Right lung (tissue), 5 donors: ENCODE results near the gene NEUROG1. TPM values are rescaled to one million over a fixed set of nuclear protein-coding genes. Genes with fewer than 3 reads are reported as not detected.

Experiments used
- DNase-seq, 2 donors: peaks; one replicate each; pipeline ENCODE4 v3.0.0-alpha.2; 2013
- polyA plus RNA-seq, 5 donors: library from polyadenylated mRNA; unstranded; fragments of 120-200 nt; gene quantifications; one replicate each; pipeline versions ENCODE4 v1.2.1 to v1.2.3, GENCODE V29; 2013; ENCODE audit warnings: inconsistent platforms in 1 of 5, low replicate concordance in 1 of 5; ENCODE audit not compliant: insufficient read length in 5 of 5, insufficient read depth in 1 of 5

Gene NEUROG1
- polyA plus RNA-seq, 5 donors = not detected

DNA sequence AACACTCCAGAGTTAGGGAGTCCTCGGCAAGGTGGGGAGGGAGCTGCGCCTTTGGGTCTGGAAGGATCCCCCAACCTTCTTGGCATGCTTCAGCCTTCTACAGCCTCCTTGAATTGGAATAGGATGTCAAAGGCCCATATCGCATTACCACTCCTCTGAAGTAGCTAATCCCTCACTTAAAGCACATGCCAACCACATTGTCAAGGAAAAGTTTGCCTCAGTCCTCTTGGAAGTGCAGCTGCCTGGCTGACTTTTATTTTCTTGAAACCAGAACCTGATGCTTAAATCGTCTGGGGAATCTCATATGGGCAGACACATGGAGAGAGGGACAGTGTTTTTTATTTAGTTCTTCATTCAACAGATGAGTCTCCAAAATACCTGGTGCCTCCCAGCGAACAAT lies 28.6 kb upstream of the NEUROG1 start:
- no peak for DNase-seq

DNA sequence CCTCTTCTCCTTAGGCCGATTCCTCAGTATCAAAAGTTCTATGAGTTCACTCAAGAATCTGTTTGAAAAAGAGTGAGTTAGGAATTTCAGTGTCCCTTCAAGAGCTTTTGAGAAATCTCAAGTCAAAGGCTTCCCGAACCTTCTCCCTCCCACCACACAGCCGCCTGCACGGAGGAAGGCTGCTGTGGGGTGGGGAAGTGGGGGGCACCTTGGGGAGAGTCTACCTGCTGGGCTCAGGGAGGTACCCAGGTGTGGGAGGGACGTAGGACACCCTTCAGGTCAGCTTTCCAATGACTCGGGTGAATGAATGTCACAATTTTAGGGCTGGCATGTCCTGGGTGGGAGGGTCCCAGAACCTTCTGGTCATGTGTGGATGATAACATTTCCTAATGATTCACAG lies 25.5 kb upstream of the NEUROG1 start:
- DNase-seq = no peak

DNA sequence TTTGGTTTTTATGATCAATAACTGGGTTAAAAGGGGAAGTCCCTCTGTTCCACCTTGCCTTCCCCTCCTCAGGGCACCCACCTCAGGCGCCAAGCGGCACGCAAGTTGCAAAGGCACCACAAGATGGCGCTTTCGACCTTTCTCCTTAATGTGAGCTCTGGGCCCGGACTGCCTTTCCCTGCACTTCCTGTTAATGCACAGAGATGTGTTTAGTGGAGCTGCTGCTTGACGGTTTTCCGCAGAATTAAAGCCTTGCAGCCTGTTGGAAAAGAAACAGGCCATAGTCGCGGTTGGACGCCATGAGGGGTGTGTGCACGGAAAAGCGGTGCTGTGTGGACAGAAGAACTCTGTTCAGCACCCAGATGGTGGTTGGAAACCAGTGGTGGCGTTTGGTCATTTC lies 25.1 kb upstream of the NEUROG1 start:
- peak; percentile 64 to 81 for DNase-seq

DNA sequence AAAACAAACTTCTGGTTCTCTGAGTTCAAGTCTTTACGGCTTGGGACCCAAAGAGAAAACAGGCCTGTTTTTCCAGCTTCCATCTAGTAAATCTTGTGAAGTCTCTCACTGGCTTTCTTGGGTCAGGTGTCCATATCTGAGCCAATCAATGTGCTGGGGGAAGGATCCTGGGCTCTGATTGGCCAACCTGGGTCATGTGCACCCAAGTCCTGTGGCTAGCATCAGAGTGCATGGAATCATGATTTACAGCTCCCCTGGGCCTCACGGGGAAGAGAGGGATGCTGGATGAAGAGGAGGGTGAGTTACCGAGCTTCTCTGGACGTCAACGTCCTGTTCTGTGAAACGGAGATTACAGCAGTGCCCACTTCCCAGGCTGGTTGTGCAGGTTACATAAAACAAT lies 23.6 kb upstream of the NEUROG1 start:
- no peak for DNase-seq

DNA sequence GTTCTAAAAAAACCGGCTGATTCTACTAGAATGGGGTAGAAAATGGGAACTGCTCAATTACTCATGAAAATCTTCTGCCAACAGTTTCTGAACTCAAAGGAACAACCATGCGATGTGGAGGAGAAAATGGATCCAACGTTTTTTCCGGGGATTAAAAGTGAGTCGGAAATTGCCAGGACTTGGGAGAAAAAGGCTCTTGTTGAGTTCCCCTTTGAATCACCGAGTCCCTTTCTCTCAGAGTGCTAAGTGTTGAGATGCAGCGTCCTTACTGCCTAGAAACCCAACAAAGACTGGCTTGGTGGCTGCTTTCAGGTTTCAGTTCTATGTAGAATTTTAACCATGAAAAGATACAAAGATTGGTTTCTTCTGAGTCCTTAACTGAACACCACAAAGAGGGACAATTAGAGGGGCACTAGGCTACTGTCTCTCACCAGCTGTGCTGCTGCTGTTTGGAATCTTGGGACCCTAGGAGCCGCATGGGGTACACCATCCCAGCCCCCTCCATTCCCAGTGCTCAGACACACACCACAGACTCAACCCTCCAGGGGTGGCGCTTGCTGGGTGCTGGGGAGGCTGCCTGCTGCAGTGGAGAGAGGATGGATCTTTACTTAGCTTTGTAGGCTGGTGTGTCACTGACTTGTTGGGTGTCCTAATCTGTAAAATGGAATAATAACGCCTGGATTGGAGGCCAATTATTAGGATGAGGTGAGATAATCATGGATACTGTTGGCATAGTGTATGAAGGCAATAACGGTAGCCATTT lies 21.5 kb upstream of the NEUROG1 start:
- no peak for DNase-seq

DNA sequence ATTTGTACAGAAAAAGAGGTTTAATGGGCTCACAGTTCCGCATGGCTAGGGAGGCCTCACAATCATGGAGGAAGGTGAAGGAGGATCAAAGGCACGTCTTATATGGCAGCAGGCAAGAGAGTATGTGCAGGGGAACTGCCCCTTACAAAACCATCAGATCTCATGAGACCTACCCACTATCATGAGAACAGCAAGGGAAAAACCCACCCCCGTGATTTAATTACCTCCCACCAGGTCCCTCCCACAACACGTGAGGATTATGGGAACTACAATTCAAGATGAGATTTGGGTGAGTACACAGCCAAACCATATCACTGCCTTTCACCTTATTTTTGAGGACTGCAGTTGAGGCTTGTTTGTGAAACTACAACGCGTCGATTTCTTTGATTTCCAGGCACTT lies 20.9 kb upstream of the NEUROG1 start:
- DNase-seq = no peak

DNA sequence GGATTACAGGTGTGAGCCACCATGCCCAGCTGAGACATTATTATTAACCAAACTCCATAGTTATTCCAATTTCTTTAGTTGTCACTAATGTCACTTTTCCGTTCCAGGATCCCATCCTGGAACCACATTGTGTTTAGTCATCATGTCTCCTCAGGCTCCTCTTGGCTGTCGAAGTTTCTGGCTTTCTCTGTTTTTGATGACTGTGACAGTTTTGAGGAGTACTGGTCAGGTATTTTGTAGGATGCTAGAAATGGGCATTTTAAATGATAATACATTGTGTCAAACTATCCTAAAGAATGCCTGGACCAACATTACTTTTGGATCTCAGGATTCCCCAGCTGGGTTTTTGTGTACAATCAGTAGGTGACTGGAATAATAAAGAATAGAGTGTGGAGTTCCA lies 19.8 kb upstream of the NEUROG1 start:
- DNase-seq = no peak

DNA sequence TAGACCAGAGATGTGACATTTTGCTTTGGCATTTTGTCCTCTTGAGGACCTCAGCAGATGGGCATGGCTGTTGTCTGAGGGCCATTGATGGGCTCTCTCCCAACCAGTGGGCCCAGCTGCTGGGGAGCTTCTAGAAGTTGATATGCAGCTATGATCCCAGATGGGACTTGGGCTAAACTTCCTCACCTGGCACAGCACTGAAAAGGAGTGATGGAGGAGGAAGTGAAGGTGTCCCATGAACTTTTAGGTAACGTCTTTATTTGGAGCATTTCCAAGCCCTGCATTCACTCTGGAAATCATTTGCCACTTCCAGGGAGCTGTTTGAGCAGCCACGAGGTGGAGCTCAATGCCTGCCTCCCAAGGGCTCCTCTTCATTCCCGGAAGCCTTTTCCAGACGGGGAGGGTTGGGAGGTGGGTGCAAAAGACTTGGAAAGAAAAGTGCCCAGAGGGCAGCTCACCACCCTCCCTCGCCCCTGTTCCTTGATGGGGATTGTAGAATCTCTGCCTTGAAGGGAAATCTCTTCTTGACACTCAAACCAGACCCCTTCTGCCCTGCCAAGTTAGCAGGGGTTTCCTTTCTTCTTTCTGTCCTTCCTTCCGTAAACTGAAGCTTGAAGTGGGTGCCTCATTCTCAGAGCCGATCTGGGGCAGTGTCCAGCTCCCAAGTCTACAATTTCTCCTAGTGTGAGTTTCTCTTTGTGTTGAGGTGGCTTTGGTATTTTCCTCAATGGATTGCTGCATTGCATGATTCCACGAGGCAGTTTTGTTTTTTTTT lies 18.1 kb upstream of the NEUROG1 start:
- no peak for DNase-seq

DNA sequence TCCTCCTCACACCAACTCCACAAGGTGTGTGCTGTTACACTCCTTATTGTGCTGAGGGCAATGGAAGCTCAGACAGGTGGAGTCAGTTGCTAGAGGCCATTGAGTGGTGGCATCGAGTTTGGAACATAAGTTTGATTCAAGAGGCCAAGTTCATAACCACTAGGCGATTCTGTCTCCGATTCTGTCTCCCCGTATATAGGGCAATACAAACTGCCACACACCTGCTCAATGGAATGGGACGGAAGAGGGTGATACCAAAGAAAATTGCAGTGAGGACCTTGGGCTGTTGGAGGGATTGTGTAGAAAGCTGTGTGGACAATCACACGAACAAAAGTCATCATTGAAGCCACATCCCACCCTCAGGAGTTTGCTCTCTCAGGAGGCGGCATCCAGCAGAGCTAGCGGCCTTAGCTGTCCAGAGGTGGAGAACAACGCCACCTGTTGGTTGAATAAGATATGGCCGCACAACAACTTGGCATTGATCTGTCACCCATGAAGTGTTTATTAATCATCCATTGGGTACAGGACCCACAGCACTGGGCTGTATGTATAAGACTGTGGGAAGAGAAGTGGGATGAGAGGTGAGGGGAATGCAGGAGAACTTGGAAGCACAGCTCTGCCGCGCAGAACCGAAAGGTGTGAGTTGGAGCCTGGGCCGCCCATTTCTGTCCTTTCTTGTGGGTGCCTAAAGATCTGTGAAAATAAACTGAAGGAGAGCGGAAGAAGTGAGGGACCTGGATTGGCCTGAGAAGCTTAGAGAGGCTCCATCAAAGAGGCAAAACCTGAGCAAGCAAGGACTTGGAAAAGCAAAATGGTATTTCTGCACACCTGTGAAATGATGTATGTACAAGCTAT lies 16.1 kb upstream of the NEUROG1 start:
- peak; percentile 51 to 67 for DNase-seq

DNA sequence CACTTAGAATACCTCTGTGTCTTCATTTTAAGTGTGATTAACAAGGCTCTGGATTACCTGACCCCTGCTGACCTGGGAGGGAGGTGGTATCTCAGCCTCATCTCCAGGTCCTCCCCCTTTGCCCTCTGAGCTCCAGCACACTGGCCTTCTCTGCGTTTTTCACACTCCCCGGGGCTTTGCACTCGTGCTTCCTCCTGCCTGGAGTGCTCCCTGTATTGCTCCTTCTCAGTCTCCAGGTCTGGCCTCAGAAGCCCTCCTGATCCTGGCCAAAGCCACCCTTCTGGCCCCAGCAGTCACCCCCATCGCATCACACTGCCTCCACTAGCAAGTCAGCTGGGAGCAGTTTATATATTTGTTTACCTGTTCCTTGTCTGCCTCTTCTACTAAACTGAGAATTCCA lies 13.6 kb upstream of the NEUROG1 start:
- no peak for DNase-seq

DNA sequence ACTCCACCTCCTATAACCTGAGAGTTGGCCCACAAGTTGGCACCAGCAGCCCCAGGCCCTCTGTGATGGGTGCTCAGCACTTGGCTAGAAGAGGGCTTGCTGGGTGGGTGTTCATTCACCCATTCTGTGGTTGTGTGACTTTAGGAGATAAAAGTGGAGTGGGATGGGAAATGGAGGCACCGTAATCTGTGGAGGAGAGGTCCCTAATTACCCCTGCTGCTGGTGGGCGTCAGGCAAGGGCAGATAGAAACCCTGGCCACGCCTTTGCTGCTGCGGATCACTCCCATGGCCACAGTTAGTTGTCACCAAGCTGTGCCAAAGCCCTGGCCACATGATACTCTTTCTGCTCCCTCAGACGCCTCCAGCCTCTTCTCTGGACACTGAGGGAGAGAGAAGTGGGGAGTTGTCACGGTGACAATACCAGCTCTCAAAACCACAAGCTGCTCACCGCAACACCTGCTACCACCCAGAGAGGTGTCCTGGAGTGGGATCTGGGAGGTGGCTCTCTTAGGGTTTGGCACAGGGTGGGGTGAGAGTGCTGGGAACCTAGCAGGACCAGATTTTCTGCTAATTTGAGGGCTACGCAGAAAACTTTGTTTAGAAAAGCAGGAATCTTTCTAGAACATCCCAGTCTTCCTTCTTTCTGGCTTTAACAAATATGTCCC lies 12.0 kb upstream of the NEUROG1 start:
- no peak for DNase-seq

DNA sequence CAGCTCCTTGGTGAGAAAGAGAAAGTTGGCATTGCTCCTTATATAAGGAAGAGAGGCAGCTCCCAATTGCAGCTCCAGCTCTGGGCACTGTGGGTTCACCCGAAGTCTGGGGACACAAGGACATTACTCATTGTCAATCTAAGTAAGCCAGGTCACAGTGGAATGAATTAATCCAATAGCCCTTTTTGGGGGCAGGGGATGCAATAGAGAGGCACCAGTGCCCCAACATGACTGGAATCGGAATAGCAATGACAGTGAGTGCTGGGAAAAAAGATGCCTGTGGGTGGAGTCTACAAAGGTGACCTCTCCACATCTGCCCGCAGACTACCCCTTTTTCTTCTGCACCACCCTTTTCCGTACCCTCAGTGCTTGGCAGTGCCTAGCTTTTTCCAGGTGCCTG lies 11.1 kb upstream of the NEUROG1 start:
- DNase-seq = no peak

DNA sequence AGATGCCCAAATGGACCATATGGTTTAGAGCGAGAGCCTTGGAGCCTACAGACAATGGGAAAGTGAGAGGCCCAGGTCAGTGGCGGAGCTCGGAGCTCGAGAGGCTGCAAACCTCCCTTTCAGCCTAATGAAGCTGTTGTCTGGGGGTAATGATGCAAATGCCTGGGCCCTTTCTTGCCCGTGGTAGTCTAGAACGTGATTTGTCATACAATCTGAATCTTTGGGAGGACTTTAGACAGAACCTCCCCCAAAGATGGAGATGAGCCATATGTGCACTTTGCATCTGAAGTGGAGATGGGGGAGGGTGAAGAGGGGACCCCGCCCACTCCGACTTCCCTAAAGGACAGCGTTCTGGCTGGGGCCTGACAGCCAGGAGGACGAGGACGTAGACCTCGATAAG lies 10.3 kb upstream of the NEUROG1 start:
- no peak for DNase-seq

DNA sequence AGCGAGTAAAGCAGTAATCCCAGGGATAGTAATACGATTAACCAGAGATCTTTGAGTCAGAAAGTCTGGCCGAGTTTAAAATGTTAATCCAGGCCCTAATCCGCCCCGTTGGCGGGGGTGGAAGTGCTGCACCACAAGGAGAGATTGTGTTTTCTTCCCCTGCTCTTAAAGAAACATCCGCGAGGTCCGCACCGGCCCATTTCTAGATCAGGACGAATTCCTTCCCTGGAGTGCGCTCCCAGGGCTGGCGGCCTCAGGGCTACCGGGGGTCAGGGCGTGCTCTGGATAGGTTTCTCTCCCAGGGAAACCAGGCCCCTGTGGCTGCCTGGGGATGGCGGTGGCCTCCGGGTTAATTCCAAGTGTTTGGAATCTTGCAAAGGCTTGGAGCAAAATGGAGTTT lies 9.3 kb upstream of the NEUROG1 start:
- DNase-seq = no peak

DNA sequence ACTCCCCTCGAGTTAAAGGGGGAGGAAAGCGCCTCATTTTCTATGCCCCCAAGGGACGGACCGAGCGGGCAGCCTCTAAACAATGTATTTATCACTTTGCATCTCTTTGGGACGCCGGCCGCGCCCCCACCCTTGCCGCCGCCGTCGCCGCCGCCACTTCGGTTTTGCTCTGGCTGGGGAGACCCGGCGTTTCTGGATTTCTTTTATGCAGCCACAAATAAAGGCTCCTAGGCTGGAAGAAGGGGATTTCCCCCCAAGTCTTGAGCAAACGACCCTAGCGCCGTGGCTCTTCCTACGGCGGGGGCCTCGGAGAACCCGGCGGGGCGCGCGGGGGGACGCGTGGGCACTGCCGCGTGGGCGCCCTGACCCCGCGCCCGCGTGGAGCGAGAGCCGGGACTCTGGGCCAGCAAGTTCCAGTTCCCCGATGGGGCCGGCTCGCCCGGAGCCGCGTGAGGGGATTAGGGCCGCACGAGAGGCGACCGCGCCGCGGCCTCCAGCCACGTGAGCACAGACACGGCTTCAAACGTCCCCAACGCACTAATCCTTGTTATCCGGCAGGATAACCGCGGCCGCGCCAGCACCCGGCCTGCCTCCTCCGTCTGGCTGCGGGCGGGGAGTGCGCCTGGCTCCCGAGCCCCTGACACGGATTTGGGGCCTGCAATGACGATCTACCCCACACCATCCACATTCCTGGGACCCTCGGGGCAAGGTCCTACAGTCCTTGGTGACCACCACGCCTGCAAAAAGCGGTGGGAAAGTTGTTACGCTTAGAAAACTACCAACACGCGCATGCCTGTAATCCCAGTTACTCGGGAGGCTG lies 7.9 kb upstream of the NEUROG1 start:
- no peak for DNase-seq

DNA sequence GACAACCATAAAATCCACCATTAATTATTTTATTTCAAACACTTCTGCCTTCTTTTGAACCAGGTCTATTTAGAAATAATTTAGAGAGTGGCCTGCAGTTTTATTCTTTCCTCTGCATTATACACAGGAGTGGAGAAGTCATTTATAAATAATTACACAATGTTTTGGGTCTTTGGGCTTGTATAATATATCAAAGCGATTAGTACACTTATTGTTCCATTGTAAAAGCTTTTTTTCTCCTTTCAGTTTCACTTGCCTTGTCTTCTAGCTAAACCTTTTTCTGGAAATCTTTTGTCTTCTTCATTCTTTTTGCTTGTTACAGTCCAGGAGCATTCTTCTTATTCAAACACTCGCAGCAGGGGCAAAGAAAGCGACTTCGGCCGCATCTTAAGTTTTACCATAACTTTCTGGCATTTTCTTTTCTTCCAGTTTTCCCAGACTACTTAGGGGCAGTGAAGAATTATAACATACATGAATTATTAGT lies 7.3 kb upstream of the NEUROG1 start:
- DNase-seq = no peak

DNA sequence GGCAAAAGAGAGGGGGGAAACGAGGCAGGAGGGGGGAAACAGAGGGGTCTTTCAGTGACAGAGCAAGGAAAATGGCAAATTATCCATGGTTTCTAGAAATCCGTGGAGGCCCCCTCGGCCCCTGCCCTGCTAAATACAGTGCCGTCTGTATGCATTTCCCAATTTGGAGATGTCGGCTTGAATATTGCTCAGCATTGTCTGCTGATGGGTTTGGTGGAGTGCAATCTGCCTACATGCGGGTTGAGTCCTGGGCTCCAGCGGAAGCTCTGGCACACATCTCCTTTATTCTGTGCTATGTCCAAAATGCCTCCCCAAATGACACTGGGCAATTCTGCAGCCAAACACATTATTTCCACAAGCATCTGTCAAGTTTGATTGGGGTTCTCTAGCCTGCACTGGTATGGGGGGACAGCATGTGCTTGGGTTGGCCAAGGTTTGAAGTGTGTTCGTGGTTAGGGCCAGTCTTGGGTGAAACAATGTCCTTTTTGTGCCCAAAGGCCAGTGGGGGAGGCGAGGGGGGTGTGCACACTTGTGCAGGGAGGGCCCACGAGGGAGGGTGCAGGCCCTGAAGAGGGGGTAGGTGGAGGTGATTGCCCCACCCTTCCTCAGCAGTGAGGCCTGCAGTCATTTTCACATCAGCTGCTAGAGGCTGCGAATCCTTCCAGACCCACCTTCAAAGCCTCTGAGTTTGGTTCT lies 6.2 kb upstream of the NEUROG1 start:
- DNase-seq = no peak

DNA sequence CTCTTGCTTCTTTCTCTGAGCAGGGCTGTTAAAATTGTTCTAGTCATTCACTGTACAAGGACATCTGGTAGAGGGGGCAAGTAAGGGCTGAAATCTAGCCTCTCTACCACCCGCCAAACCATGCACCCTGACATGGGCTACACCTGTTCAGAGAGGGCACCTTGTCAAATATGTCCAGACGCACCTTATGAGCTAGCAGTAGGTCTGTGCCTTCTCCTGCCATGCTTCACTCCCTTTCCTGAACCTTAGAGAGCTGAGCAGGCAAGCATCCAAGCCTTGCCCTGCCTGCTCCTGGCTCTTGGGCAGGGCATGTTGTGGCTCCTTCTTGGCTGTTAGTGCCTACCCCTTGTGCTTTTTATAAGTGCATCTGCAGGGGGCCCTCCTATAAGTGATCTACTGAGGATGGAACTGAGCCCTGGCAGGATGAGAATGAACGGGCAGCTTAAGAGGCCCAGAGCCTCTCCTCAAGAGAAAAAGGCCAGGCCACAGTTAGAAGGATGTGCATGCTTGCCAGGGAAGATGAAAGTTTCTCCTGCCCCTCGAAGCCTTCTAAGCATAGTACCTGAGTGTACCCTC lies 3.8 kb upstream of the NEUROG1 start:
- no peak for DNase-seq

DNA sequence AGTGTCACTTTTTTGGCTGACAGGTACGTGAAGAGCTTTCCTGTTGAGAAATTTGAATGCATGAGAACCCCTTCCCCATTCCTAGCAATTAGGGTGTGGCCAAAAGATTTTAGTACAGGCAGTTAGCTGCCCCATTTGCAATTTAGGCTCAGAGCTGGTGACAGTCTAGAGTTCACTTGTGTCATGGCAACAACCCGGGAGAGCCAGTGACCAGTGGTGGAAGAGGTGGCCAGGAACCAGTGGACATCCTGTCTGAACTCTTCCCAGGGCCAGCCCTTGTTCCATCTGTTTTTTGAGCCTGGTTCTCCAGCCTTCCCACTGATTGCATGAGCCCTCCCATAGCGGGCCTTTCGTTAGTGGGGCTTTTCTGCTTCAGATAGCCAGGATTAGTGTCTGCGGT lies 2.5 kb upstream of the NEUROG1 start:
- DNase-seq = no peak

DNA sequence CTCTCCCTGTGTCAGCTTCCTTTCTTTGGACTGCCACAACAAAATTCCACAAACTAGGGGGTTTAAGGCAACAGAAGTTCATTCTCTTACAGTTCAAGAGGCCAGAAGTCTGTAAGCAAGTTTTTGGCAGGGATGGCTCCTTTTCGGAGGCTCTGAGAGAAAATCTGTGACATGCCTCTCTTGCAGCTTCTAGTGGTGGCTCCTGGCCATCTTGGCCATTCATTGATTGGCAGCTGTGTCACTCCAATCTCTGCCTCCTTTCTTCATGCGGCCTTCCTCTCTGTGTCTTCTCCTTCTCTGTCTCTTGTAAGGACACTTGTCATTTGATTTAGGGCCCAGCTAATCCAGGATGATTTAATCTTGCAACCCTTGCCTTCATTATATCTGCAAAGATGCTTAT lies 2.0 kb upstream of the NEUROG1 start:
- DNase-seq = no peak
